ENCODE results near the gene ABCB8. TPM values are rescaled to one million over a fixed set of nuclear protein-coding genes. Genes with fewer than 3 reads are reported as not detected.
A peak's percentile ranks its signal among the peaks of the same experiment; 100 is the strongest.

The ABCB8 gene
- total and polyA plus RNA-seq, 9 of the 15 experiments (the other 6 are each of a cell fraction or from before 2014, with no cell fraction given) = 7.6 to 106 (median 36.3) TPM

- H3K9me1 ChIP-seq (ENCODE audit: control insufficient read depth, insufficient read depth, low read length) = no peaks in the 10 kb centered on the region
- DNase-seq (ENCODE audit: extremely low read depth in 1 of 4, low spot score in 3 of 4) = peak in 2 of 4 experiments; percentile 13 to 14
- BruUV-seq (replicated peaks) = no TSS peak
- ChIA-PET CTCF (ENCODE audit: low intra/inter-chr PET ratio) (no interaction called here), POLR2A (interaction anchor here (0.6 to 1.8 kb wide), 4 partner anchors 8 to 443 kb away, joined by 3 to 6 read pairs (median 4); partner anchors contain the start of gene ABCB8)
- WGBS (ENCODE audit: insufficient coverage, low coverage, missing lambda C conversion rate) = 56% methylated on average over 14 of the region's 14 CpGs
- H3K4me1 ChIP-seq (replicated peaks in 1 of 2; ENCODE audit: control insufficient read depth in 2 of 2, insufficient read depth in 2 of 2, low read length in 2 of 2) = peaks cover 0 to 54% of the 10 kb centered on the region in 2 experiments; a peak in 2 of 5 replicates
- peak; percentile 4 for ATAC-seq
- H3K9me3 ChIP-seq (replicated peaks; ENCODE audit: control insufficient read depth, insufficient read depth, low read depth, low read length) = no peaks in the 10 kb centered on the region
- in situ Hi-C loops (cut with MboI) = no loop called here
- H3K9ac ChIP-seq (ENCODE audit: insufficient read depth in 1 of 2, low read depth in 2 of 2, low read length in 2 of 2) = peak overlapping the region in 1 of 2 experiments; percentile 77; a peak in 2 of 4 replicates
- H3K4me2 ChIP-seq (ENCODE audit: insufficient read depth, low read length) = no peak overlapping the region
- intact Hi-C loops (cut with micrococcal nuclease) = no loop called here
- H2AFZ ChIP-seq (ENCODE audit: low read depth, low read length) = no peak overlapping the region
- no peaks in the 10 kb centered on the region for H4K20me1 ChIP-seq (replicated peaks; ENCODE audit: control insufficient read depth, insufficient read depth, low read length)
- H3K79me2 ChIP-seq (ENCODE audit: control insufficient read depth, insufficient read depth, low read length) = no peaks in the 10 kb centered on the region
- no peak for FAIRE-seq
- peaks cover 20% of the 10 kb centered on the region for H3K36me3 ChIP-seq (ENCODE audit: control insufficient read depth, insufficient read depth, low read length)
- H3K27me3 ChIP-seq (ENCODE audit: control insufficient read depth in 2 of 2, insufficient read depth in 2 of 2, low read length in 2 of 2) = no peaks in the 10 kb centered on the region
- no peak overlapping the region for H3K27ac ChIP-seq (ENCODE audit: extremely low read depth, low read depth, low read length)
- no peak overlapping the region for H3K4me3 ChIP-seq
- no peak for TF ChIP-seq ZNF277 (CRISPR knock-in tag; IDR thresholded peaks at IDR 0.05; ENCODE audit: borderline replicate concordance)
- TF ChIP-seq NCOA2 (IDR thresholded peaks at IDR 0.05; ENCODE audit: partially characterized antibody in 2 of 2) = no peak
- no peak for TF ChIP-seq OTX1 (CRISPR knock-in tag; IDR thresholded peaks at IDR 0.05)
- TF ChIP-seq HDAC3 (IDR thresholded peaks at IDR 0.05; ENCODE audit: borderline replicate concordance, partially characterized antibody) = no peak
- TF ChIP-seq SMARCB1 (IDR thresholded peaks at IDR 0.05; ENCODE audit: insufficient read length, low read depth) = no peak
- TF ChIP-seq ZNF12 (CRISPR knock-in tag; IDR thresholded peaks at IDR 0.05) = peak; percentile 50; the same call in 1 of the 2 replicates
- TF ChIP-seq NR2F6 (CRISPR knock-in tag; IDR thresholded peaks at IDR 0.05) = 0 out of 2 replicates have a peak, but pooled peaks have one; percentile 22
- no peak for TF ChIP-seq ZNF449 (CRISPR knock-in tag; IDR thresholded peaks at IDR 0.05)
- TF ChIP-seq POLR2G (IDR thresholded peaks at IDR 0.05; ENCODE audit: low read depth, low read length) = peak; percentile 32; the same call in 1 of the 2 replicates
- no peak for TF ChIP-seq DDX20 (tag; IDR thresholded peaks at IDR 0.05; ENCODE audit: low read depth)
- no peak for TF ChIP-seq CGGBP1 (CRISPR knock-in tag; IDR thresholded peaks at IDR 0.05)
- no peak for TF ChIP-seq ZNF77 (CRISPR knock-in tag; IDR thresholded peaks at IDR 0.05)
- TF ChIP-seq ZNF282 (CRISPR knock-in tag; IDR thresholded peaks at IDR 0.05) = no peak
- TF ChIP-seq CAMTA2 (CRISPR knock-in tag; conservative IDR thresholded peaks at IDR 0.05) = no peak
- TF ChIP-seq NFRKB (IDR thresholded peaks at IDR 0.05; ENCODE audit: low read depth) = no peak
- TF ChIP-seq MTF1 (CRISPR knock-in tag; IDR thresholded peaks at IDR 0.05; ENCODE audit: borderline replicate concordance) = no peak
- no peak for TF ChIP-seq ZNF445 (CRISPR knock-in tag; IDR thresholded peaks at IDR 0.05; ENCODE audit: low read depth)
- TF ChIP-seq ZFP36 (IDR thresholded peaks at IDR 0.05; ENCODE audit: low read depth, low read length, partially characterized antibody) = peak; percentile 92
- TF ChIP-seq FOXA1 (IDR thresholded peaks at IDR 0.05; ENCODE audit: borderline replicate concordance) = no peak
Measured at GRCh38 chr7:151046603-151047573, 18.6 kb downstream of the ABCB8 start.

Measured in K562 (cell line).